HG02885 (cell line): ENCODE data around the gene TRIM54.
"Not testable (repeated sequence)": the region's sequence is repeated elsewhere in the genome, so short reads cannot be mapped to it uniquely, and the experiment has no call there.

Experiments
- ATAC-seq: cut with Tn5 transposase; IDR thresholded peaks from one replicate; pipeline ENCODE4 v1.9.1; 2021; ENCODE audit warnings: mild to moderate bottlenecking; ENCODE audit not compliant: unreplicated experiment, poor library complexity

TRIM54 gene

GRCh38 chr2:27308359-27308881 lies 26.2 kb downstream of the TRIM54 start, which contains the start of gene UCN:
Gene UCN, minus strand, starts transcription at chr2:27308445. Its CDS starts 550 bp downstream, at chr2:27307895.
- ATAC-seq: no peak

GRCh38 chr2:27309651-27310050 lies 27.4 kb downstream of the TRIM54 start:
- ATAC-seq: no peak

GRCh38 chr2:27312152-27312551 lies 29.9 kb downstream of the TRIM54 start:
- ATAC-seq: no peak

- ATAC-seq: no peak
These were observed 31.8 kb downstream of the TRIM54 start for GRCh38 chr2:27313882-27314645.

GRCh38 chr2:27314709-27315108 lies 32.5 kb downstream of the TRIM54 start:
- ATAC-seq: no peak

- ATAC-seq: no peak
These were observed 32.9 kb downstream of the TRIM54 start for GRCh38 chr2:27315122-27315521.

- ATAC-seq: no peak
These were observed 34.6 kb downstream of the TRIM54 start for GRCh38 chr2:27316655-27317412.

- not testable (repeated sequence) for ATAC-seq
These were observed 37.6 kb downstream of the TRIM54 start for GRCh38 chr2:27319839-27320238.

GRCh38 chr2:27320958-27321543 lies 38.8 kb downstream of the TRIM54 start:
- ATAC-seq: no peak

GRCh38 chr2:27322301-27322765 lies 40.1 kb downstream of the TRIM54 start:
- ATAC-seq: no peak

GRCh38 chr2:27322766-27323595 lies 40.8 kb downstream of the TRIM54 start, which contains the start of gene MPV17:
Gene MPV17, minus strand, starts transcription at chr2:27323097. Its CDS starts 580 bp downstream, at chr2:27322517.
- peak; percentile 92 for ATAC-seq

- no peak for ATAC-seq
These were observed 41.5 kb downstream of the TRIM54 start for GRCh38 chr2:27323596-27324285.

GRCh38 chr2:27324720-27325119 lies 42.5 kb downstream of the TRIM54 start:
- ATAC-seq: no peak

- no peak for ATAC-seq
These were observed 53.1 kb downstream of the TRIM54 start for GRCh38 chr2:27335311-27335710.

GRCh38 chr2:27336173-27336572 lies 53.9 kb downstream of the TRIM54 start:
- no peak for ATAC-seq

GRCh38 chr2:27347641-27348040 lies 65.4 kb downstream of the TRIM54 start:
- ATAC-seq: no peak

GRCh38 chr2:27350106-27350693 lies 68.0 kb downstream of the TRIM54 start:
- ATAC-seq: no peak

- ATAC-seq: no peak
These were observed 69.8 kb downstream of the TRIM54 start for GRCh38 chr2:27351802-27352598.
